GM19467 (cell line): ENCODE data around the gene RADX.
"Not testable (repeated sequence)": the region's sequence is repeated elsewhere in the genome, so short reads cannot be mapped to it uniquely, and the experiment has no call there.

Experiments used
- ATAC-seq: cut with Tn5 transposase; IDR thresholded peaks from one replicate; pipeline ENCODE4 v1.9.1; 2021; ENCODE audit warnings: mild to moderate bottlenecking, moderate library complexity; ENCODE audit not compliant: unreplicated experiment

RADX gene

GRCh38 chrX:106611679-106612392 lies at the start of gene RADX:
RADX (plus strand) TSS chrX:106611978; CDS start chrX:106612081, 103 bp downstream.
- peak; percentile 99 for ATAC-seq

GRCh38 chrX:106564986-106565385 lies 46.8 kb upstream of the RADX start:
- ATAC-seq: no peak

GRCh38 chrX:106566362-106566761 lies 45.4 kb upstream of the RADX start:
- ATAC-seq: no peak

GRCh38 chrX:106581856-106582255 lies 29.9 kb upstream of the RADX start:
- ATAC-seq: no peak

- ATAC-seq: no peak
These were observed 26.3 kb upstream of the RADX start for GRCh38 chrX:106585478-106585877.

GRCh38 chrX:106588801-106589200 lies 23.0 kb upstream of the RADX start:
- no peak for ATAC-seq

- ATAC-seq: no peak
These were observed 12.4 kb upstream of the RADX start for GRCh38 chrX:106599411-106599810.

- ATAC-seq: no peak
These were observed 5.2 kb upstream of the RADX start for GRCh38 chrX:106606571-106606970.

- ATAC-seq: no peak
These were observed 3.8 kb upstream of the RADX start for GRCh38 chrX:106608016-106608415.

GRCh38 chrX:106611317-106611678 lies 480 bp upstream of the RADX start:
- ATAC-seq: peak; percentile 10

GRCh38 chrX:106612393-106612763 lies 600 bp downstream of the RADX start:
- ATAC-seq: peak; percentile 10

GRCh38 chrX:106613277-106613676 lies 1.5 kb downstream of the RADX start:
- ATAC-seq: no peak

GRCh38 chrX:106615041-106615440 lies 3.3 kb downstream of the RADX start:
- ATAC-seq: no peak

GRCh38 chrX:106619797-106620196 lies 8.0 kb downstream of the RADX start:
- no peak for ATAC-seq

GRCh38 chrX:106621836-106622235 lies 10.1 kb downstream of the RADX start:
- ATAC-seq: no peak

- no peak for ATAC-seq
These were observed 15.0 kb downstream of the RADX start for GRCh38 chrX:106626789-106627188.

- no peak for ATAC-seq
These were observed 19.8 kb downstream of the RADX start for GRCh38 chrX:106631615-106632014.

GRCh38 chrX:106649523-106650428 lies 38.0 kb downstream of the RADX start:
- ATAC-seq: peak; percentile 96

- not testable (repeated sequence) for ATAC-seq
These were observed 41.8 kb downstream of the RADX start for GRCh38 chrX:106653625-106654024.

GRCh38 chrX:106670631-106671030 lies 58.9 kb downstream of the RADX start:
- ATAC-seq: no peak

- no peak for ATAC-seq
These were observed 60.7 kb downstream of the RADX start for GRCh38 chrX:106672527-106672926.

- no peak for ATAC-seq
These were observed 68.9 kb downstream of the RADX start for GRCh38 chrX:106680716-106681115.
